ENCODE measurements around the gene KCNJ6. TPM values are rescaled to one million over a fixed set of nuclear protein-coding genes. Genes with fewer than 3 reads are reported as not detected.
A peak's percentile ranks its signal among the peaks of the same experiment; 100 is the strongest.

The KCNJ6 gene
- total RNA-seq, 2 experiments from 2014 or later, result not detected

- Histone ChIP-seq H3K4me3 (ENCODE audit: low read depth, low read length, poor library complexity, severe bottlenecking) (no peak overlapping the region), H3K9me3 (ENCODE audit: low read length) (no peaks in the 10 kb centered on the region), H3K9me2 (ENCODE audit: insufficient read depth, low read length) (no peaks in the 10 kb centered on the region), H3K36me3 (ENCODE audit: insufficient read depth, low read length) (no peaks in the 10 kb centered on the region), H3K27ac (ENCODE audit: low read depth, low read length, poor library complexity, severe bottlenecking) (no peak overlapping the region), H3K4me2 (ENCODE audit: low read length) (no peak overlapping the region), H2AFZ (ENCODE audit: low read length) (no peak overlapping the region), H4K20me1 (ENCODE audit: insufficient read depth, low read length) (no peaks in the 10 kb centered on the region), H3K79me2 (ENCODE audit: insufficient read depth, low read depth, low read length) (no peaks in the 10 kb centered on the region), H3K4me1 (ENCODE audit: insufficient read depth, low read length, poor library complexity, severe bottlenecking) (no peaks in the 10 kb centered on the region)
- no peak for DNase-seq (ENCODE audit: low spot score)
- ChIA-PET POLR2A (no interaction called here), CTCF (ENCODE audit: unreplicated experiment) (no interaction called here)
- no TSS peak for BruUV-seq (replicated peaks)
- intact Hi-C loops (cut with micrococcal nuclease; ENCODE audit: unreplicated experiment), result no loop called here
- no peak for TF ChIP-seq EZH2phosphoT487 (IDR thresholded peaks at IDR 0.05; ENCODE audit: borderline replicate concordance, low read depth, low read length)
- TF ChIP-seq, protein P1, sequence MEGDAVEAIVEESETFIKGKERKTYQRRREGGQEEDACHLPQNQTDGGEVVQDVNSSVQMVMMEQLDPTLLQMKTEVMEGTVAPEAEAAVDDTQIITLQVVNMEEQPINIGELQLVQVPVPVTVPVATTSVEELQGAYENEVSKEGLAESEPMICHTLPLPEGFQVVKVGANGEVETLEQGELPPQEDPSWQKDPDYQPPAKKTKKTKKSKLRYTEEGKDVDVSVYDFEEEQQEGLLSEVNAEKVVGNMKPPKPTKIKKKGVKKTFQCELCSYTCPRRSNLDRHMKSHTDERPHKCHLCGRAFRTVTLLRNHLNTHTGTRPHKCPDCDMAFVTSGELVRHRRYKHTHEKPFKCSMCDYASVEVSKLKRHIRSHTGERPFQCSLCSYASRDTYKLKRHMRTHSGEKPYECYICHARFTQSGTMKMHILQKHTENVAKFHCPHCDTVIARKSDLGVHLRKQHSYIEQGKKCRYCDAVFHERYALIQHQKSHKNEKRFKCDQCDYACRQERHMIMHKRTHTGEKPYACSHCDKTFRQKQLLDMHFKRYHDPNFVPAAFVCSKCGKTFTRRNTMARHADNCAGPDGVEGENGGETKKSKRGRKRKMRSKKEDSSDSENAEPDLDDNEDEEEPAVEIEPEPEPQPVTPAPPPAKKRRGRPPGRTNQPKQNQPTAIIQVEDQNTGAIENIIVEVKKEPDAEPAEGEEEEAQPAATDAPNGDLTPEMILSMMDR (conservative IDR thresholded peaks at IDR 0.05; ENCODE audit: low read length), result no peak
Measured at GRCh38 chr21:37677006-37677405, 239.3 kb downstream of the KCNJ6 start.

DNA sequence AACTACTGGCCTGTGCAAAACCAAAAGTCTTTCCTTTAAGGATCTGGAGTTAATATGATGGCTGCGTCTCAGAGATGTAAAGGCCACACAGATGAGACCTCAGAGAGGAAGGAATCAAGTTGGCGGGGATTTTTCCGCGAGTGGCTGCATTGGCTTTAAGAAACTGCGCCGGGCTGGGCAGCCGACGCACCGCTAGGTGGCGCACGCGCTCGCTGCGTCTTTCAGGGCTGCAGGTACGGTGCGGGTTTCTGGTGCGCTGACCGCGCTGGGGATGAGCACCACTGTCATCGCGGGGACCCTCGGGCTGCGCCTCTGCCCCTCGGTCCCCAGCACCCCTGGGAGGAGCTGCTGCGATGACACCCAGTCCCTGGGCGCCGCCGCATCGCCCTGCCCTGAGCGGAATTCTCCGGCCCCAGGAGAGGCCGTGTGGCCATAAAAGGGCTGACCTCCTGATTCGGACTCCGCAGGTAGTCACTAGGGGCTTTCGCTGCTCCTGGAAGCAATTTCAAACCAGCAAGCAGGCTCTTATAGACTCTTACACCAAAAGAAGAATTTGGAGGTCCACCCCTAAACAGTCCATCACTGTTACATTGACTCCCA, 241.0 kb downstream of the KCNJ6 start:
- POLR2A ChIA-PET, result no interaction called here
- CTCF ChIA-PET (ENCODE audit: unreplicated experiment), result no interaction called here
- no peak for TF ChIP-seq EZH2phosphoT487 (IDR thresholded peaks at IDR 0.05; ENCODE audit: borderline replicate concordance, low read depth, low read length)
- TF ChIP-seq, protein P1 (conservative IDR thresholded peaks at IDR 0.05; ENCODE audit: low read length), result peak; percentile 75
- Histone ChIP-seq H2AFZ (ENCODE audit: low read length) (no peak overlapping the region), H3K36me3 (ENCODE audit: insufficient read depth, low read length) (no peaks in the 10 kb centered on the region), H3K79me2 (ENCODE audit: insufficient read depth, low read depth, low read length) (no peaks in the 10 kb centered on the region), H3K4me1 (ENCODE audit: insufficient read depth, low read length, poor library complexity, severe bottlenecking) (no peaks in the 10 kb centered on the region), H3K9me2 (ENCODE audit: insufficient read depth, low read length) (no peaks in the 10 kb centered on the region), H3K4me2 (ENCODE audit: low read length) (no peak overlapping the region), H3K9me3 (ENCODE audit: low read length) (no peaks in the 10 kb centered on the region), H3K4me3 (ENCODE audit: low read depth, low read length, poor library complexity, severe bottlenecking) (no peak overlapping the region), H3K27ac (ENCODE audit: low read depth, low read length, poor library complexity, severe bottlenecking) (no peak overlapping the region), H4K20me1 (ENCODE audit: insufficient read depth, low read length) (no peaks in the 10 kb centered on the region)
- intact Hi-C loops (cut with micrococcal nuclease; ENCODE audit: unreplicated experiment), result no loop called here
- no TSS peak for BruUV-seq (replicated peaks)
- DNase-seq (ENCODE audit: low spot score), result peak; percentile 17

DNA sequence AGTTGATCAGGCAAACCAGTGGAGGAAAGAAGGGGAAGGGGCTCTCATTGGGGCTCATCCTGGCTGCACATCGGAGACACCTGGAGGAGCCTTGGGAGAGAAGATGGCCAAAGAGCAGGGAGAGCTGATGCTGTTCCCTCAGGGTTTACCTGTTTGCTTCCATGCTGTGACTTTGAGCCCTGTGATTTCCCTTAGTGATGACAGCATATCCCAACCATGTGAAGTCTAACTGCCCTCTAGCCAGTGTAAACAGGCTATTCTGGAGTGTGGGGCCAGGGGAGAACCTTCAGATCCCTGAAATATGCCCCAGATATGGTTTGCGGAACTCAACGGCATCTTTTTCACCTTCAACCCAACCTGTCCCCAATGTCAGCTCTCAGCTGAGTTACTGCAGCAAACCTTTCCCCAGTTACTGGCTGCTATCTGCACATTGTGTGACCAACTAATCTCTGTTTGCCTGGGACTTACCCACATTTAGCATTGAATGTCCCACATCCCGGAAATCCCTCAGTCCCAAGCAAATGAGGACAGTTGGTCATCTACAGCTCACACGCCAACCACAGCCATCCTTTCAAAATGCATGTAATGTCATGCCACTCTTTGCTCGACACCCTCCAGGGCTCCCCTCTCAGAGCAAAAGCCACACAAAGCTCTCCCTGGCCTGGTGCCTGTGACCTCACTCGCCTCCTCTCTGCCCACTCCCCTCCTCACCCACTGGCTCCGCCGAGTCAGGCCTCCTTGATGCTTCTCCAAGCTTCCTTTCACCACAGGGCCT, 242.3 kb downstream of the KCNJ6 start:
- H3K9me3 ChIP-seq (ENCODE audit: low read length), result no peaks in the 10 kb centered on the region
- no peak for DNase-seq (ENCODE audit: low spot score)
- intact Hi-C loops (cut with micrococcal nuclease; ENCODE audit: unreplicated experiment), result no loop called here
- TF ChIP-seq EZH2phosphoT487 (IDR thresholded peaks at IDR 0.05; ENCODE audit: borderline replicate concordance, low read depth, low read length), result no peak
- TF ChIP-seq, protein P1 (conservative IDR thresholded peaks at IDR 0.05; ENCODE audit: low read length), result no peak
- H3K36me3 ChIP-seq (ENCODE audit: insufficient read depth, low read length), result no peaks in the 10 kb centered on the region
- no peak overlapping the region for H2AFZ ChIP-seq (ENCODE audit: low read length)
- no peaks in the 10 kb centered on the region for H4K20me1 ChIP-seq (ENCODE audit: insufficient read depth, low read length)
- POLR2A ChIA-PET, result no interaction called here
- H3K79me2 ChIP-seq (ENCODE audit: insufficient read depth, low read depth, low read length), result no peaks in the 10 kb centered on the region
- H3K9me2 ChIP-seq (ENCODE audit: insufficient read depth, low read length), result no peaks in the 10 kb centered on the region
- no peak overlapping the region for H3K4me2 ChIP-seq (ENCODE audit: low read length)
- no peak overlapping the region for H3K27ac ChIP-seq (ENCODE audit: low read depth, low read length, poor library complexity, severe bottlenecking)
- H3K4me1 ChIP-seq (ENCODE audit: insufficient read depth, low read length, poor library complexity, severe bottlenecking), result no peaks in the 10 kb centered on the region
- CTCF ChIA-PET (ENCODE audit: unreplicated experiment), result no interaction called here
- no peak overlapping the region for H3K4me3 ChIP-seq (ENCODE audit: low read depth, low read length, poor library complexity, severe bottlenecking)
- BruUV-seq (replicated peaks), result no TSS peak
